HG03439 (cell line): ENCODE results near the gene HPS1.

Experiments
- ATAC-seq: cut with Tn5 transposase; IDR thresholded peaks from one replicate; pipeline ENCODE4 v1.9.1; 2021; ENCODE audit warnings: mild to moderate bottlenecking, moderate library complexity; ENCODE audit not compliant: unreplicated experiment

The HPS1 gene

GRCh38 chr10:98446661-98447221 is at the start of gene HPS1:
Gene HPS1 (minus strand): TSS chr10:98446935. CDS start chr10:98443240, 3,695 bp downstream.
- peak; percentile 85 for ATAC-seq

- ATAC-seq: no peak
Measured at GRCh38 chr10:98492763-98493162, 46.0 kb upstream of the HPS1 start.

- no peak for ATAC-seq
Measured at GRCh38 chr10:98489561-98490481, 43.1 kb upstream of the HPS1 start.

DNA sequence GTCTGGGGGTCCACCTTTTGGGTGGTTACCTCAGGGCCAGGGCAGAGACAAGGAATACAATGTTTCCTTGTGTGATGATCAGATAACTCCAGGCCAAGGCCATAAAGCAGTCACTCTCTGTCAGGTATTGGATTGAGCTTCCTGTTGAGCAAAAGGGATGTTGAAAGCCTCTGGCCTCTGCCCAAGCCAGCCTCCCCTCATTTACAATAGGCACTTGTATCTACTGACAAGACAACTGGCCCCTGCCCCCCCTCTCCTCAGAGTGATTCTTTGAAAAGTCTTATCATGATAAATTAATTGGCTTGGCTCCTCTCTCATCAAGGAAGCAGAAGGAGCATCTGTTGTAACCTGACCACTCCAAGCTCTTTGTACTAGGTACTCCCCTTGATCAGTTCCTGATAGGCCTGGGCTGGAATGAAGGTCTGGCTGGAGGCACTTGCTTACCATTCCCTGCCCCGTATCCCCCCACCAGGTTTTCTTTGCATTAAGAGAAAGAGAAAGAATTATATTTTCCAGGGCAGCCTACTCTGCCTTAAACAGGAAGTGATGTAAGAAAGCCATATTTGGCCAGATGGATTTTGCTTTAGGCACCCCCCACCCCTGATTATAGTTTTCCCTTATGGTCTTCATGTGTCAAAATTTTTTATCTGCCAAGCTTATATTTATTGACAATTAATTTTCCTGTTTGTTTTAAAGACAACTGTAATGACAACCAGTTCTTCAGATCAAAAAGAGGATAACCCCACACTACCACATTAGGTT is 42.1 kb upstream of the HPS1 start:
- no peak for ATAC-seq

DNA sequence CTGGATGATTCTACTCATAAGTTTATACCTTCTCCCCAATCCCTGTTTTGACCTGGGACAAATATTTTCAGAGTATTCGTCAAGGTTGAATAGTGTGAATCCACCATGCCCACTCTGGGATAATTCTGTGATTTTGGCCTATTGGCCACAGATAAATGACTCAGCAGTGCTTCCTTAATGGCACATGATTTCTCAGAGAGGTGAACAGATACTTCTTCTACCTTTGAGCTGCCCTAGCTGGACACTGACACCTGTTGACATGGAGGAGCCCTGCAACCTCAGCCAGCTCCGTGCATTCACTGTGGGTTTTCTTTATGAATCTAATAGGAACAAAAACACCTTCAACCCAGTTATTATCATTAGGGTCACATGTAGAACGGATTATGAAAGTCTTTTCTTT is 40.9 kb upstream of the HPS1 start:
- ATAC-seq: no peak

DNA sequence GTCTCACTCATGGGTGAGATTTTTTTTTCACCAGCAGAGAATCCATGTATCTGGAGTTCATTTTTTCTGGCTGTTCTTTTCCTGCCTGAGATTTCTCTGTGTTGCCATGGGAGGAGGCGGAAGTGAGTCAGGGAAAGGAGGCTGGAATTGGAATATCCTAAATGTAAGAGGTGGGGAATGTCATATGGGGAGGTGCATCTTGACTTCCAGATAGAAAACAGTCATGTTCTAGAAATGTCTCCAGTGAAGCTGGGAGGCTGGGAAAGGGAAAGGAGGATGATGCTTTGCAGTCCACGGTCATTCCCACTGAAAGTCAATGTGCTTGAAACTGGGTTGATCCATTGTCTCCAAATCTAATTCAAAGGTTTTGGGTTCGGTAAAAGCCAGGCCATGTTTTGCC is 39.7 kb upstream of the HPS1 start:
- ATAC-seq: no peak

GRCh38 chr10:98485959-98486358 is 39.2 kb upstream of the HPS1 start:
- ATAC-seq: no peak

GRCh38 chr10:98483658-98484057 is 36.9 kb upstream of the HPS1 start:
- no peak for ATAC-seq

- ATAC-seq: no peak
Measured at GRCh38 chr10:98482096-98482495, 35.4 kb upstream of the HPS1 start.

DNA sequence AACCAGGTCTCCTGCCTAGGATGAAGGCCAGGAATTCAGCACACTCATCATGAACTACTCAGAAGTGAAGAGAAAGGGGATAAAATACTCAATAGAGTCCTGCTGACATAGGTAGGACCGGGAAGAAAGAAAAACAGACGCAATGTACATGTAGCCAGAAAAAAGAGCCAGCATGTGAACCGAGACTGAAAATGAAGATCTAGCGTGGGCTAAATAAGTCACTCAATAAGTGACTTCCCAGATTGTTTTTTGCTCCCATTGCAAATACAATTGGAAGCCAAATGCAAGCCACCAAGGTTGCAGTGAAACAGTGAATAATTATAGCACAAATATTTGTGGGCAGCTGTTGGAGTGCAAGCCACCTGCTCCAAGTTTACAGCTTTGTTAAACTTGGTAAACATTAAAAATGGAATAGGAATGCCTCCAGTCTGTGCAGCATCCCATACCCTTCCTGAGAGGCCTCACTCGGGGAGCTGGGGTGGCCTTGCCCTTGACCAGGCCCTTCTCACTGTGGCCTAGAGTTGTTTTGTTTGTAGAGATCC is 34.7 kb upstream of the HPS1 start:
- no peak for ATAC-seq

- ATAC-seq: no peak
Measured at GRCh38 chr10:98478430-98479222, 31.9 kb upstream of the HPS1 start.

DNA sequence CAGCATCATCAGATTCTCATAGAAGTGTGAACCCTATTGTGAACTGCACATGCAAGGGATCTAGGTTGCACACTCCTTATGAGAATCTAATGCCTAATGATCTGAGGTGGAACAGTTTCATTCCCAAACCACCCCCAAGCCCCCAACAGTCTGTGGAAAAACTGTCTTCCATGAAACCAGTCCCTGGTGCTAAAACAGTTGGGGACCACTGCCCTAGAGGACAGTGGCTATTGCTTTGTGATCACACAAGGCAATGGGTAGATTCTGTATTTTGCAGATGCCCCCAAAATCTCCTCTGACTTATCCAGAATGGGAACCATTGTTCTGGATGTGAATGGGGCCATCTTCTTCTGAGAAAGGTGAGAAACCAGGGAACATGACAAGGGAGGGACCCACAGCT is 31.1 kb upstream of the HPS1 start:
- ATAC-seq: no peak

DNA sequence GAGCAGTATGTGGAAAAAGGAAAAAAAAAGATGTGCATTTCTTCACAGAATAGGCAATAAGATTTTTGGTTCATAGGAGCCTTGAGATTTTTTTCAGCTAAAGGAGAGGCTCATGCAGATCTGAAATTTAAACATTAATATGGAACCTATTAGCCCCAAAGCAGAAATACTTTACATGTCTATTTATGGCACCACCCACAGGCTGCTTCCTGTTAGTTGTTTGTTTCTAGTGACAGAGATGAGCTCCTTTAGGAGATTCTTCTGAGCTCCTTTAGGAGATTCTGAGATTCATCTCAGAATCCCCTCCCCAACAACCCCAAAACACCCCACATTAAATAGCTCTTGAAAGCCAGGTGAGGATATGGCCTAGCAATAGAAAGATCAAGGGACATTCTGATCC is 27.9 kb upstream of the HPS1 start:
- ATAC-seq: peak; percentile 65

DNA sequence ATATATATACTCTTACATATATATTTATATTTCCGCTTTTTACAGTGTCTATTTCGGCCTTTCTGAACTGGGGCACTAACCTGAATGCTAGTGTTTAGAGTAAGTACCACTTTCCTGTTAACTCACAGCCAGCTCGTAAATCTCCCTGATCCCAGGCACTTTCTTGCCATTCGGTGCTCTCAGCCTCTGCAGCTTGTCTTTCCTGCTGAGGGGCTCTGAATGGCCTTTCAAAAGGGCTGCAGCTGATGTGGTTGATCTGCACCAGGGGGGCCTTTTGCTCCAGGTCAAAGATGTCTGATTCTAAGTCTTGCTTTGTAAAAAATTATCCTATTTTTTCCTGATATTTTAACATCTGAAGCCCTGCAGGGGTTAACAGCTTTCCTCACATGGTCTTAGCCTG is 25.5 kb upstream of the HPS1 start:
- no peak for ATAC-seq

DNA sequence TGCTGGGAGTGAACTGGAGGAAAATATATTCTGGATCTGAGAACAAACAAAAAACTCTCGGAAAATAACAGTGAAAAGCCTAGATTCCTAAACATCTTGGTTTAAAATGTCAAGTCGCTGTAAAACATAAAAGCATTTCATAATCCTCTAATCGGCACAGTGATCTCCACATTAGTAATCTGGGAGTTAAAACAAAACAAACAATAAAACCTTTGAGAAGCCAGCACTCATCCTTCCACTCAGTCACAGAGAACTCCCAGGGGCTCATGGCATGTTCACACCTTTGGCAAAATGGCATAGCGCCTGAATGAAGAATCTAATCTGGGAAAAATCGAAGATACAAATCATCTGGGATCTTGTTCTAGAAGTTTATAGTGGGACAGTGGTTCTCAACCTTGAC is 24.1 kb upstream of the HPS1 start:
- ATAC-seq: no peak

GRCh38 chr10:98469001-98469931 is 22.5 kb upstream of the HPS1 start:
- no peak for ATAC-seq

DNA sequence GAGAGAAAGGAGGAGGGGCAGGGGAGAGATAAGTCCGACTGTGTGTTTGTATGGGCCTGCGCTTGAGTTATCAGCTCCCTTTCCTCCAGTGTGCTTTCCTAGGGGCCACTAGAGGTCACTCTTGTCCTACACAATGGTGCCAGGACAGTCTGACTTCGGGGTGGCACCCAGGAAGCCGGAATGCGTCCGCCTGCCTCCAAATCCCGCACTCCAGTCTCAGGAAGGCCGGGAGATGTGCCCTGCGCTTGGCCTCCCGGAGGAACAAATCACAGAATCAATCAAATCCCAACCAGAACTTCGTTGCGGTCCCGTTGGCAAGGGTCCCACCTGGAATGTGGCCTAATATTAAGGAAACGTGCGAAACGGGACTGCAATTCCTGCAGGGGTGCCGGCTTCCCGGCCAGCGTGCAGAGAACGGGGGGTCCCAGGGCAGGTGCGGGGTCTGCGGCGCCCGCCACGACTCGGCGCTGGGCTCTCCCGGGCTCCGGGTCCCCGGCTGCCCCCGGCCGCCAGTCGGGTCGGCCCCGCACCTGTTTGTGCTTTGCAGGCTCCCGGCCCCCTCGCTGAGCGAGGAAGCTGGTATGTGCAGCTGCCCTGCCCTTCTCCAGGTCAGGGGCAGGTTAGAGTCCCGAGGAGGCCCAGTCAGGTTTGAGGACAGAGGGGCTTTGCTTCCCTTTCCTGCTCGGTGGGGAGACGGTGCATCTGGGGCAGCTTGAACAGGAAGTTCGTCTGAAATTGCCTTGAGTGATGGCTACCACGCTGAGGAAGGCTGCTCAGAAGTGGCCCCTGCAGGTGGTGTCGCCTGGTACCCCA is 21.0 kb upstream of the HPS1 start:
- ATAC-seq: peak; percentile 93

- ATAC-seq: peak; percentile 5
Measured at GRCh38 chr10:98466861-98467505, 20.2 kb upstream of the HPS1 start.
